A204.1 (cell line): ENCODE measurements around the gene ZNF487.
A peak's percentile ranks its signal among the peaks of the same experiment; 100 is the strongest.
"Not testable (repeated sequence)": the region's sequence is repeated elsewhere in the genome, so short reads cannot be mapped to it uniquely, and the experiment has no call there.

Experiments used
- FAIRE-seq: peaks from 2 replicates; lab custom pipeline; 2012; peaks lifted over from hg19 to GRCh38; lab: Jason Lieb, UNC

ZNF487 gene

GRCh38 chr10:43440463-43441134 lies 3.7 kb downstream of the ZNF487 start:
- no peak for FAIRE-seq

GRCh38 chr10:43444323-43444722 lies 7.4 kb downstream of the ZNF487 start:
- no peak for FAIRE-seq

- no peak for FAIRE-seq
Observed at GRCh38 chr10:43444897-43445466, 8.1 kb downstream of the ZNF487 start.

DNA sequence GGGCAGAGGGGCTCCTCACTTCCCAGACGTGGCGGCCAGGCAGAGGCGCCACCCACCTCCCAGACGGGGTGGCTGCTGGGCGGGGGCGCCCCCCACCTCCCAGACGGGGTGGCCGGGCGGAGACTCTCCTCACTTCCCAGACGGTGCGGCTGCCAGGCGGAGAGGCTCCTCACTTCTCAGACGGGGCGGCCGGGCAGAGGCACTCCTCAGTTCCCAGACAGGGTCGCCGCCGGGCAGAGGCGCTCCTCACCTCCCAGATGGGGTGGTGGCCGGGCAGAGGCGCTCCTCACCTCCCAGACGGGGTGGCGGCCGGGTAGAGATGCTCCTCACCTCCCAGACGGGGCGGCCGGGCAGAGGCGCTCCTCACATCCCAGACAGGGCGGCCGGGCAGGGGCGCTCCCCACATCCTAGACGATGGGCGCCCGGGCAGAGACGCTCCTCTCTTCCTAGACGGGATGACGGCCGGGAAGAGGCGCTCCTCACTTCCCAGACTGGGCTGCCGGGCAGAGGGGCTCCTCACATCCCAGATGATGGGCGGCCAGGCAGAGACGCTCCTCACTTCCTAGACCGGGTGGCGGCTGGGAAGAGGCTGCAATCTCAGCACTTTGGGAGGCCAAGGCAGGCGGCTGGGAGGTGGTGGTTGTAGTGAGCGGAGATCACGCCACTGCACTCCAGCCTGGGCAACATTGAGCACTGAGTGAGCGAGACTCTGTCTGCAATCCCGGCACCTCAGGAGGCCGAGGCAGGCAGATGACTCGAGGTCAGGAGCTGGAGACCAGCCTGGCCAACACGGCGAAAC lies 9.5 kb downstream of the ZNF487 start:
- not testable (repeated sequence) for FAIRE-seq

DNA sequence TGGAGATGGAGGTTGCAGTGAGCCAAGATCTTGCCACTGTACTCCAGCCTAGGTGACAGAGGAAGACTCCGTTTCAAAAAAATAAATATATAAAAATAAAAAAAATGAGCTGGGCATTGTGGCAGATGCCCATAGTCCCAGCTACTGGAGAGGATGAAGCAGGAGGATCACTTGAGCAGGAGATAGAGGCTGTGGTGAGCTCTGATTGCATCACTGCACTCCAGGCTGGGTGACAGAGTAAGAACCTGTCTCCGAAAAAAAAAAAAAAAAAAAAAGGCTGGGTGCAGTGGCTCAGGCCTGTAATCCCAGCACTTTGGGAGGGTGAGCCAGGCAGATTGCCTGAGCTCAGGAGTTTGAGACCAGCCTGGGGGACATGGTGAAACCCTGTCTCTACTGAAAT lies 11.8 kb downstream of the ZNF487 start:
- no peak for FAIRE-seq

GRCh38 chr10:43452356-43452914 lies 15.5 kb downstream of the ZNF487 start:
- no peak for FAIRE-seq

DNA sequence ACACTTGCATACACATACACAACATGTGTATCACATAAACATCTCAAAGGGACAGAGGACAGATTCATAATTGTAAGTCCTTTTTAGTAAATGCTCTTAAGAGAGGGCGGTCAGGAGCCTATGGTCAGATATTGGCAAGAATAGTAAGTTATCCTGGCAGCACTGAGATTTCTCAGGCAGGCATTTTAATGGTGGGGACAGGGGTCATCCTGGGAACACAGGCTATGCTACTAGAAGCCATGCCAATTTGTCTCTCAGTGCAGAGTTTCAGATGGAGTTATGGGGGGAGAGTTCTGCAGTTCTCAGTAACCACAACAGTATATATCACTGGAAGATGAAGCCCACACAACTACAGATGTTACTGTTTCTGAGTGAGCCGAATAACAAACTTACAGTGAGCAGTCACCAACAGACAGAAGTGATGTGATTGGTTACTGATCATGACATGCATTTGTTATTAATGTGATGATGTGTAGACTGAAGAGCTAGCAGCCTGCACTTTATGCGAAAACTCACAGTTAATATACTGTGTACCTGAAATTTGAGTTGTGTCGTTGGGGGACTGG lies 16.4 kb downstream of the ZNF487 start:
- no peak for FAIRE-seq

DNA sequence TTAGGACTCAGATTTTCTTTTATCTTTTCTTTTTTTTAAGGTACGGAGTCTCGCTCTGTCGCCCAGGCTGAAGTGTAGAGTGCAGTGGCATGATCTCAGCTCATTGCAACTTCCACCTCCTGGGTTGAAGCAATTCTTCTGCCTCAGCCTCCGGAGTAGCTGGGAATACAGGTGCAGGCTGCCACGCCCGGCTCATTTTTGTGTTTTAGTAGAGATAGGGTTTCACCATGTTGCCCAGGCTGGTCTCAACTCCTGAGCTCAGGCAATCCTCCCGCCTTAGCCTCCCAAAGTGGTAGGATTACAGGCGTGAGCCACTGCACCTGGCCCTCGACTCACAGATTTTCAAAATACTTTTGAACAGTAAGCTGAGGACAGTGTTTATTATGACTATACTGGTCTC lies 17.1 kb downstream of the ZNF487 start:
- not testable (repeated sequence) for FAIRE-seq

DNA sequence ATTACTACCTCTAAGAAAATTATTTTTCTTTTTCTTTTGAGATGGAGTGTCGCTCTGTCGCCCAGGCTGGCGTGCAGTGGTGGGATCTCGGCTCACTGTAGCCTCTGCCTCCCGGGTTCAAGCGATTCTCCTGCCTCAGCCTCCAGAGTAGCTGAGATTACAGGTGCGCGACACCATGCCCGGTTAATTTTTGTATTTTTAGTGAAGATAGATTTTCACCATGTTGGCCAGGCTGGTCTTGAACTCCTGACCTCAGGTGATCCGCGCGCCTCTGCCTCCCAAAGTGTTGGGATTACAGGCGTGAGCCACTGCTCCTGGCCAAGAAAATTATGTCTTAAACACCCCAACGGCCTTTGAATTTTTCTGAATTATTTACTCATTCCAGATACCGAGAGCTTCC lies 19.6 kb downstream of the ZNF487 start:
- not testable (repeated sequence) for FAIRE-seq

DNA sequence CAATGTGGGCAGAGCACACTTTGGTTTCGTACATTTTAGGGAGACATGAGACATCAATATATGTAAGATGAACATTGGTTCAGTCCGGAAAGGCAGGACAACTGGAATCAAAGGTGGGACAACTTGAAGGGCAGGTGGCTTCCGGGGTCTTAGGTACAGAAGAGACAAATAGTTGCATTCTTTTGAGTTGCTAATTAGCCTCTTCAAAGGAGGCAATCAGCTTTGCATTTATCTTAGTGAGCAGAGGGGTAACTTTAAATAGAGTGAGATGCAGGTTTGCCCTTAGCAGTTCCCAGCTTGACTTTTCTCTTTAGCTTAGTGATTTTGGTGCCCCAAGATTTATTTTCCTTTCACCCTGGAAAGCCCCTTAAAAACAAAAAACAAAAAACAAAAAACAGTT lies 21.3 kb downstream of the ZNF487 start:
- no peak for FAIRE-seq

DNA sequence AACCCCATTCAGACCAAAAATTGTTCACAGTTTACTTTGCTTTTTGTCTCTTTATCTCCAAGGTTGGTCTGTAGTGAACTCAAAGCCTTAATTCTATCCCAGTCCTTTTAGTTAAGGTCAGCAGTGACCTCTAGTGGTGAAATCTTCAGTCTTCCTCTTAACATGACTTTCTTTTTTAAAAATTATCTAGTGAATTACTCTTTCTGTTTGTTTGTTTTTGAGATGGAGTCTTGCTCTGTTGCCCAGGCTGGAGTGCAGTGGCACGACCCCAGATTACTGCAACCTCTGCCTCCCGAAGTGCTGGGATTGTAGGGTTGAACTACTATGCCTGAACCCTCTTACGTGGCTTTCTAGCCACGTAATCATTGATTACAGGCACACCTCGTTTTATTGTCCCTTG lies 25.0 kb downstream of the ZNF487 start:
- FAIRE-seq: peak; percentile 96

GRCh38 chr10:43465086-43465735 lies 28.3 kb downstream of the ZNF487 start:
- FAIRE-seq: not testable (repeated sequence)

DNA sequence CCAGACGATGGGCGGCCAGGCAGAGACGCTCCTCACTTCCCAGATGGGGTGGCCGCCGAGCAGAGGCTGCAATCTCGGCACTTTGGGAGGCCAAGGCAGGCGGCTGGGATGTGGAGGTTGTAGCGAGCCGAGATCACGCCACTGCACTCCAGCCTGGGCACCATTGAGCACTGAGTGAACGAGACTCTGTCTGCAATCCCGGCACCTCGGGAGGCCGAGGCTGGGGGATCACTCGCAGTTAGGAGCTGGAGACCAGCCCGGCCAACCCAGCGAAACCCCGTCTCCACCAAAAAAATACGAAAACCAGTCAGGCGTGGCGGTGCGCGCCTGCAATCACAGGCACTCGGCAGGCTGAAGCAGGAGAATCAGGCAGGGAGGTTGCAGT lies 28.8 kb downstream of the ZNF487 start:
- FAIRE-seq: not testable (repeated sequence)

DNA sequence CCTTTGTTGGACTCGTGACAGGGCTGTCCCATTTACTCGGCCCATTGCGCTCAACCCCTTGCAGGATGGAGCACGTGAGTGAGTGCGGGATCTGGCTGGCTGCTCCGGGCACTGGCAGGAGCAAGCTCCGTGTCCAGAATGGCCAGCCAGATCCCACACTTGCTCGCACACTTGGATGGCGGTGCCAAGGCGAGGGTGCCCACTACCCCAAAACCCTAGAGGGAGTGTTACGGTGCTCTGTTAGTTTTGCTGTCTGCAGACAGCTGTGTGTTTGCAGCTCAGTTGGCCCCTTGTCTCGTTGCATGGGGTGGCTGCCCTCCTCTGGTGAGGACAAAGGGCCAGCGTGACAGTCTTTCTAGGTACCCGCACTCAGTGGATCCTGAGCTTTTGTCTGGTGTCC lies 34.2 kb downstream of the ZNF487 start:
- no peak for FAIRE-seq

- no peak for FAIRE-seq
Observed at GRCh38 chr10:43471935-43472720, 35.2 kb downstream of the ZNF487 start.

GRCh38 chr10:43479275-43479674 lies 42.4 kb downstream of the ZNF487 start:
- FAIRE-seq: peak; percentile 52

- FAIRE-seq: no peak
Observed at GRCh38 chr10:43482319-43483078, 45.6 kb downstream of the ZNF487 start.

- no peak for FAIRE-seq
Observed at GRCh38 chr10:43491855-43492254, 54.9 kb downstream of the ZNF487 start.

DNA sequence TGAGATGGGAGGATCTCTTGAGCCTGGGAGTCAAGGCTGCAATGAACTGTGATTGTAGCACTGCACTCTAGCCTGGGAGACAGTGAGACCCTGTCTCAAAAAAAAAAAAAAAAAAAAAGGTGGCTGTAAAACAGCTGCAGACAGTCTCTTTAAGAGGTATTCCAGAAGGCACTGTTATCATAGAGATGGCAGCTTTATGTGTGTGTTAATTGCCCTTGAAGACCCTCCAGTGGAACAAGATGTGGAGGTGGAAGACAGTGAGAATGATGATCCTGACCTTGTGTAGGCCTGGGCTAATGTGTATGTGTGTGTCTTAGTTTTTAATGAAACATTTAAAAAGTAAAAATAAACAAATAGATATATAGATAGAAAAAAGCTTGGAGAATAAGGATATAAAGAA lies 66.0 kb downstream of the ZNF487 start:
- no peak for FAIRE-seq

DNA sequence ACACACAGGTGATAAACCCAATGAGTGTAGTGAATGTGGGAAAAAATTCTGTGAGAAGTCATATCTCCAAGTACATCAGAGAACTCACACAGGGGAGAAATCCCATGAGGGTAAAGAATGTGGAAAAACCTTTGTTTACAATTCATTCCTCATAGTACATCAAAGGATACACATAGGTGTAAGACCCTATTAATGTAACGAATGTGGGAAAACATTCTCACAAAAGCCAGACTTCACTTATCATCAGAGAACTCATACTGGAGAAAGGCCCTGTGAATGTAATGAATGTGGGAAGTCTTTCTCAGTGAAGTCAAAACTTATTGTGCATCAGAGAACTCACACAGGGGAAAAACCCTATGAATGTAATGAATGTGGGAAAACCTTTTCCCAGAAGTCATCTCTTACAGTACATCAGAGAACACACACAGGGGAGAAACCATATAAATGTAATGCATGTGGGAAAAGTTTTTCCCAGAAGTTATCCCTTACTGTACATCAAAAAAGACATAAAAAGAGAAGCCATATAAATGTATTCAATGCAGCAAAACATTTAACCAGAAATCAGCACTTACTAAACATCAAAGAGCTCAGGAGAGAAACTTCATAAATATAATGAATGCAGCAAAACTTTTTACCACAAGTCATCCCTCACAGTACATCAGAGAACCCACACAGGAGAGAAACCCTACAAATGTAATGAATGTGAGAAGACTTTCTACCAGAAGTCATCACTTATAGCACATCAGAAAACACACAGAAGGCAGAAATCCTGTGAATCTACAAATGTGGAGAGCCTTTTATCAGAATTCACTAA lies 87.7 kb downstream of the ZNF487 start:
- no peak for FAIRE-seq
